ENCODE data around the gene SLC35G3. TPM values are rescaled to one million over a fixed set of nuclear protein-coding genes. Genes with fewer than 3 reads are reported as not detected.

SLC35G3 gene
- total and polyA plus RNA-seq, 4 donors: not detected

GRCh38 chr17:35241520-35241919 lies 47.3 kb upstream of the SLC35G3 start:
- no peak for TF ChIP-seq RAD21 (IDR thresholded peaks at IDR 0.05)
- no peak for TF ChIP-seq FOXA2 (IDR thresholded peaks at IDR 0.05)
- no peak for TF ChIP-seq REST (IDR thresholded peaks at IDR 0.05)
- TF ChIP-seq HNF4A (conservative IDR thresholded peaks at IDR 0.05): no peak
- TF ChIP-seq YY1 (IDR thresholded peaks at IDR 0.05): no peak
- no peak for DNase-seq (ENCODE audit: low spot score)
- Histone ChIP-seq H3K4me1 (ENCODE audit: control insufficient read depth in 4 of 4, insufficient read depth in 4 of 4, low read length in 3 of 4) (peaks cover 3 to 20% (median 7%) of the 10 kb centered on the region in 4 donors), H3K27me3 (ENCODE audit: control insufficient read depth in 4 of 4, insufficient read depth in 4 of 4, low read length in 3 of 4) (no peaks in the 10 kb centered on the region), H3K9me3 (ENCODE audit: control insufficient read depth in 4 of 4, low read length in 3 of 4) (no peaks in the 10 kb centered on the region), H3K4me3 (ENCODE audit: low read depth in 1 of 3, low read length in 3 of 3) (peak overlapping the region in 1 of 3 donors; percentile 60), H3K9ac (ENCODE audit: low read depth in 1 of 2, low read length in 2 of 2) (no peak overlapping the region), H3K27ac (ENCODE audit: low read depth in 1 of 2, low read length in 2 of 2) (peak overlapping the region in 1 of 2 donors; percentile 95), H3K36me3 (ENCODE audit: control insufficient read depth in 4 of 4, insufficient read depth in 3 of 4, low read depth in 1 of 4, low read length in 3 of 4) (no peaks in the 10 kb centered on the region)
- 91% methylated on average over 19 of the region's 19 CpGs for WGBS

- Histone ChIP-seq H3K27me3 (ENCODE audit: control insufficient read depth in 4 of 4, insufficient read depth in 4 of 4, low read length in 3 of 4) (no peaks in the 10 kb centered on the region), H3K9me3 (ENCODE audit: control insufficient read depth in 4 of 4, low read length in 3 of 4) (no peaks in the 10 kb centered on the region), H3K4me1 (ENCODE audit: control insufficient read depth in 4 of 4, insufficient read depth in 4 of 4, low read length in 3 of 4) (peaks cover 3 to 20% (median 7%) of the 10 kb centered on the region in 4 donors), H3K4me3 (ENCODE audit: low read depth in 1 of 3, low read length in 3 of 3) (no peak overlapping the region), H3K36me3 (ENCODE audit: control insufficient read depth in 4 of 4, insufficient read depth in 3 of 4, low read depth in 1 of 4, low read length in 3 of 4) (no peaks in the 10 kb centered on the region), H3K9ac (ENCODE audit: low read depth in 1 of 2, low read length in 2 of 2) (no peak overlapping the region), H3K27ac (ENCODE audit: low read depth in 1 of 2, low read length in 2 of 2) (no peak overlapping the region)
- TF ChIP-seq GABPA (IDR thresholded peaks at IDR 0.05 in 1 of 2, conservative IDR thresholded peaks at IDR 0.05 in 1 of 2): no peak
- TF ChIP-seq RAD21 (IDR thresholded peaks at IDR 0.05): no peak
- TF ChIP-seq REST (IDR thresholded peaks at IDR 0.05): no peak
- no peak for TF ChIP-seq EGR1 (IDR thresholded peaks at IDR 0.05; ENCODE audit: low read depth in 2 of 2)
- no peak for TF ChIP-seq TAF1 (conservative IDR thresholded peaks at IDR 0.05)
- TF ChIP-seq NR2F2 (IDR thresholded peaks at IDR 0.05): no peak
- no peak for TF ChIP-seq FOXA2 (IDR thresholded peaks at IDR 0.05)
- no peak for TF ChIP-seq HNF4G (IDR thresholded peaks at IDR 0.05)
- no peak for TF ChIP-seq SP1 (IDR thresholded peaks at IDR 0.05)
- TF ChIP-seq CTCF (IDR thresholded peaks at IDR 0.05; ENCODE audit: low read depth, low read length, missing input control): no peak
- no peak for TF ChIP-seq FOXA1 (IDR thresholded peaks at IDR 0.05)
- no peak for TF ChIP-seq ZBTB33 (IDR thresholded peaks at IDR 0.05)
- no peak for TF ChIP-seq HNF4A (conservative IDR thresholded peaks at IDR 0.05)
- 98% methylated on average over 8 of the region's 8 CpGs for WGBS
- DNase-seq (ENCODE audit: low spot score): no peak
Observed at GRCh38 chr17:35240861-35241260, 46.7 kb upstream of the SLC35G3 start.
